ENCODE data around the gene SEMA4D. TPM values are rescaled to one million over a fixed set of nuclear protein-coding genes. Genes with fewer than 3 reads are reported as not detected.

Gene SEMA4D
- total RNA-seq, 1 donor, result 0.43 TPM

DNA sequence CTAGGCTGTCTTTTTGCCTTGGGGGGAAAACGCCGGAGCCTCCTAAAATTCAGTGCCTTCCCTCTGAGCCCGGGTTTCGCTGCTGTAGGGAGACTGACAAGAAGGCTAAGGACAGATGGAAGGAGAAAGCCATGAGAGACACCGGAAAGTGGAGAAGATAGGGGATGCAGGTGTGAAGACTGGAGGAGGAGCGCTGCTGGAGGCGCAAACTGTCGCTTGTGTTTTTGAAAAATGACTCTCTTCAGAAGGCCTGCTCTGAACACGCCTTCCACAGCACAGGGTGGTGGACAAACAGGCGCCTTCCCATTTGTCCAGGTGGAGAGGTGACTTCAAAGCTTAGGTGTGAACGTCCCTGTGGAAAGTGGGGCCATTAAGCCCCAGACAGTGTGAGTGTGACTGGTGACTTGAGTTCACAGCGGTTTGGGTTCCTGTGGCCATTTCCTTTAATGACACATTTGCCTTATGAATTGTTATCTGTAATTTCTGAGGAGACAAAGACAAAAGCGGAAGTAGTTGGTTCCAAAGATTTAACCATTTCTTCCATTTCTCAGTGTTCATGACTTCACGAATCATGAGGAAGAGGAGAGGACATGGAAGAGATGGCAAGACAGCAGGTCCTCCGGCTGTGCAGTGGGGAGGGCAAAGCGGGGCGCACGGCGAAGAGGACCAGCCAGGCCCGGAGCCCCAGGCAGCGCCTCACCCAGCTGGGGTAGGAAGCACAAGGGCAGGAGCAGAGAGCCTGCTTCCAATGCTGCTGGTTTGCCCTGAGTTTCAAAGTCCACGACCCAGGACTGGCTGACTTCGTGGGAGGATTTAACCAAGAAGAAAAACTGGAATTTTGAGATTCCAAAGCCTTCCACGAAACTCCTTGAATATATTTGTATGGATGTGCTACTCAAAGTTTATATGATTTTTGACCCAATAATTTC, 27.8 kb upstream of the SEMA4D start:
- TF ChIP-seq, protein P1, sequence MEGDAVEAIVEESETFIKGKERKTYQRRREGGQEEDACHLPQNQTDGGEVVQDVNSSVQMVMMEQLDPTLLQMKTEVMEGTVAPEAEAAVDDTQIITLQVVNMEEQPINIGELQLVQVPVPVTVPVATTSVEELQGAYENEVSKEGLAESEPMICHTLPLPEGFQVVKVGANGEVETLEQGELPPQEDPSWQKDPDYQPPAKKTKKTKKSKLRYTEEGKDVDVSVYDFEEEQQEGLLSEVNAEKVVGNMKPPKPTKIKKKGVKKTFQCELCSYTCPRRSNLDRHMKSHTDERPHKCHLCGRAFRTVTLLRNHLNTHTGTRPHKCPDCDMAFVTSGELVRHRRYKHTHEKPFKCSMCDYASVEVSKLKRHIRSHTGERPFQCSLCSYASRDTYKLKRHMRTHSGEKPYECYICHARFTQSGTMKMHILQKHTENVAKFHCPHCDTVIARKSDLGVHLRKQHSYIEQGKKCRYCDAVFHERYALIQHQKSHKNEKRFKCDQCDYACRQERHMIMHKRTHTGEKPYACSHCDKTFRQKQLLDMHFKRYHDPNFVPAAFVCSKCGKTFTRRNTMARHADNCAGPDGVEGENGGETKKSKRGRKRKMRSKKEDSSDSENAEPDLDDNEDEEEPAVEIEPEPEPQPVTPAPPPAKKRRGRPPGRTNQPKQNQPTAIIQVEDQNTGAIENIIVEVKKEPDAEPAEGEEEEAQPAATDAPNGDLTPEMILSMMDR (IDR thresholded peaks at IDR 0.05; ENCODE audit: insufficient read depth, low read depth, low read length), result no peak
- DNase-seq (ENCODE audit: low read depth), result no peak

DNA sequence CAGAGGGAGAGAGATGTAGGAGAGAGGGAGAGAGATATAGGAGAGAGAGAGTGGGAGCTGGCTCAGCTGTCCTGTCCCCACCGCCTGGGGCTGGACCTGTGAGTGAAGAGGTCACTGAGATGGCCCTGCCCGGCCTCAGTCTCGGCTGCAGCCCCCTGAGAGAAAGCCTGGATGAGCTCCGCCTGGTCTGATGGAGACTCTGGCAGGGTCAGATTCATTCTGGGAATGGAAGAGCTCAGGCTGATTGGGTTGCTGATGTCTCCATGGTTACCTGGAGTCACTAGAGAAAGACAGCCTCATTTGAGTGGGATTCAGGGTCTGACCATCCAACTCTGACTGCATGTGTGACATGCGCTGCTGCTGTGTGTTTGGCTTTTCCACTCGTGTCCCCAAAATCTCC, 27.1 kb upstream of the SEMA4D start:
- TF ChIP-seq, protein P1 (IDR thresholded peaks at IDR 0.05; ENCODE audit: insufficient read depth, low read depth, low read length), result no peak
- no peak for DNase-seq (ENCODE audit: low read depth)
- H3K4me3 ChIP-seq (ENCODE audit: low read depth, low read length), result no peak overlapping the region

More for the DNA sequence above, 27.8 kb upstream of the SEMA4D start:
- no peak overlapping the region for H3K4me3 ChIP-seq (ENCODE audit: low read depth, low read length)

DNA sequence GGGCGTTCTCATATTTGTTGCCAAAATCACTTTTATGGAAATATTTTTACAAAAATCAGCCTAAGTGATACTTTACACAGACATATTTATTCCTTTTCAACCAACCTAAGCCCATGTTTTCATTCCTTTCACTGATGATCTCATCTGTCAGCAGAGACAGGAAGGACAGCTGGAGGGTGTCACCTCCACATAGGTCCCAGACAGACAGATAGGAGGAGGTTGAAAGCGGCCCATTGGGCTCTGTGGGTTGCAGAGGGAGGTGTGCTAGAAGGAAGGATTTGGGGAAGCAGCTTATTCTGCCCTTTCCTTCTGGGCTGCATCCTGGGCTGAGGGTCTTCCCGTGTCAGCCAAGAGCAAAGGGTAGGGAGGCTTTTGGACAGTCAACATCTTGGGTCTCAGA, 26.0 kb upstream of the SEMA4D start:
- peak; percentile 5 for DNase-seq (ENCODE audit: low read depth)
- no peak overlapping the region for H3K4me3 ChIP-seq (ENCODE audit: low read depth, low read length)
- TF ChIP-seq, protein P1 (IDR thresholded peaks at IDR 0.05; ENCODE audit: insufficient read depth, low read depth, low read length), result no peak

DNA sequence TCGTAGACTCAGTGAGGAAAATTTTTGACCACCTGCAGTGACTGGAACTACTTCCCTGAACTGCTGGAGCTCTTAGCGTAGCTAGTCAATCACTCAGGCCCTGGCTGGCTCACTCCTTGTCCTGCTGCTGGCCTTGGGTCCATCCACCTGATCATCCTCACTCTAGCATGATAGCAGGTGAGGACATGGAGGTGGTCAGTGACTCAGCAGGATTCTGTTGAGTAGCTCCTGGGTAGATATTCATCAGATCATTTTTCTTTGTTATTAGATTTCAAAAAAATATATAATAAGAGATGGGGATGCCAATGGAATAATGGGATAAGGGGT, 25.0 kb upstream of the SEMA4D start:
- no peak for DNase-seq (ENCODE audit: low read depth)
- TF ChIP-seq, protein P1 (IDR thresholded peaks at IDR 0.05; ENCODE audit: insufficient read depth, low read depth, low read length), result no peak
- no peak overlapping the region for H3K4me3 ChIP-seq (ENCODE audit: low read depth, low read length)

DNA sequence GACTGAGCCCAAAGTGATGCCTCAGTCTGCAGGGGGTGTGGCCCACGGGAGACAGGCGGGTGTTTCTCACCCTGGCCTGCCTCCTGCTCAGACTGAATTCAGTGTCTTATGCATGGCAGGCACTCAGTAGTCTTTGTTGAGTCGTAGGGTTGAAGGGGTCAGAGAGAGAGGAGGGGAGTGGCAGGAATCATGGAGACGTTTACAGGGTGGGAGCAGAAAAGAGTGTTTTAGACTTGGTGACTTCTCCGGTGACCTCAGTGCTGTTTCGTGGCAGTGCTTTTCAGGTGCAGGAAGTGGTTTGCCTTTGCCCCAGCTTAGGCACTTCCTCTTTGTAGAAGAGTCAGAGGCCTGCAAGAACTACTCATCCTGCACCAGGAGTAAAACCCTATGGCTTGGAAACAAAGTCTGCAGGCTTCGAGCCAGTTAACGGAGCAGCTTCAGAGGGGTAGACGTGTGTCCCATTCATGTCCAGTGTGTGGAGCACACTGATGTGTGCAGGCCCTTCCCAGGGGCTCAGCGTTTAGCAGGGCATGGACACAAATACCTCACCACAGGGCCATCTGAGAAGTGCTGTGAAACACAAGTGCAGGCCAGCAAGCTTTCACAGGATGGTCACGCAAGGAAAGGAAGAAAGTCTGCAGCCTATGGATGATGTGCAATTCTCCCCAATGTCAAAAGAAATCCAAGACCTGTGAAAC, 24.5 kb upstream of the SEMA4D start:
- DNase-seq (ENCODE audit: low read depth), result peak; percentile 3
- TF ChIP-seq, protein P1 (IDR thresholded peaks at IDR 0.05; ENCODE audit: insufficient read depth, low read depth, low read length), result no peak
- no peak overlapping the region for H3K4me3 ChIP-seq (ENCODE audit: low read depth, low read length)

DNA sequence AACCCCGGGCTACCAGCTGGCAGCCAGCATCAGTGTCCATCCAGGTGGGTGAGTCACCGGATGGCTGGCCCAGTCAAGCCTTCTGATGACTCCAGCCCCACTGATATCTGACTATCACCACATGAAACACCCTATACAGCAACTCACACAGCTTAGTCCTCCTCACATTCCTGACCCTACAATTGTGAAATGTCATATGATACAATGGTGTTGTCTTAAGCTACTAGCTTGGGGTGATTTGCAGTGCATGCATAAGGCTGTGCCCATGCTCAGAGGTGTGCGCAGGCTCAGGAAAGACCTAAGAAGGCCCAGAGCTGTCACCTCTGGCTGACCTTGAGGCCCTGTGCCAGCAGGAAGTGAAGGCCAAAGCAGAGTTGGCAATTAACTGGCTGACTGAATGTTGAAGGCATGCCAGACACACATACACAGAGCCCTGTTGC, 21.5 kb upstream of the SEMA4D start:
- H3K4me3 ChIP-seq (ENCODE audit: low read depth, low read length), result no peak overlapping the region
- TF ChIP-seq, protein P1 (IDR thresholded peaks at IDR 0.05; ENCODE audit: insufficient read depth, low read depth, low read length), result no peak
- DNase-seq (ENCODE audit: low read depth), result peak; percentile 5

Measured in fibroblast of villous mesenchyme (primary cell).